VCaP (cell line): Measurements from ENCODE around the gene PLCB2.

Source experiments
- H3K27ac ChIP-seq: fragments of 450-650 bp; 2 replicates; pipeline ENCODE4 v1.5.1; 2017
- CTCF ChIP-seq: fragments of 450-650 bp; conservative IDR thresholded peaks from 2 replicates; pipeline ENCODE4 v1.5.1; 2017; ENCODE audit warnings: mild to moderate bottlenecking, moderate library complexity

Gene PLCB2

GRCh38 chr15:40334541-40334940, 26.8 kb upstream of the PLCB2 start:
- H3K27ac ChIP-seq = no peak overlapping the region

GRCh38 chr15:40333922-40334492, 26.3 kb upstream of the PLCB2 start:
- no peak overlapping the region for H3K27ac ChIP-seq
- TF ChIP-seq CTCF = no peak

More at GRCh38 chr15:40334541-40334940, 26.8 kb upstream of the PLCB2 start:
- TF ChIP-seq CTCF = no peak

GRCh38 chr15:40332113-40332781, 24.5 kb upstream of the PLCB2 start:
- TF ChIP-seq CTCF = no peak
- no peak overlapping the region for H3K27ac ChIP-seq

GRCh38 chr15:40331637-40332036, 23.9 kb upstream of the PLCB2 start:
- no peak for TF ChIP-seq CTCF
- H3K27ac ChIP-seq = no peak overlapping the region

GRCh38 chr15:40331026-40331425, 23.3 kb upstream of the PLCB2 start:
- no peak overlapping the region for H3K27ac ChIP-seq
- no peak for TF ChIP-seq CTCF

- TF ChIP-seq CTCF = no peak
These were observed 22.7 kb upstream of the PLCB2 start for GRCh38 chr15:40330368-40330836.

GRCh38 chr15:40329804-40330203, 22.1 kb upstream of the PLCB2 start:
- no peak for TF ChIP-seq CTCF
- no peak overlapping the region for H3K27ac ChIP-seq

More at GRCh38 chr15:40330368-40330836, 22.7 kb upstream of the PLCB2 start:
- H3K27ac ChIP-seq = no peak overlapping the region
